HG02610 (cell line): ENCODE data around the gene ADPRHL1.
A peak's percentile ranks its signal among the peaks of the same experiment; 100 is the strongest.
"Not testable (repeated sequence)": the region's sequence is repeated elsewhere in the genome, so short reads cannot be mapped to it uniquely, and the experiment has no call there.

Experiments used
- ATAC-seq: cut with Tn5 transposase; IDR thresholded peaks from one replicate; pipeline ENCODE4 v1.9.1; 2021; ENCODE audit warnings: mild to moderate bottlenecking, moderate library complexity; ENCODE audit not compliant: unreplicated experiment

ADPRHL1 gene

GRCh38 chr13:113373811-113374485 is 79.3 kb downstream of the ADPRHL1 start:
- ATAC-seq: no peak

- not testable (repeated sequence) for ATAC-seq
Measured at GRCh38 chr13:113371701-113372100, 81.6 kb downstream of the ADPRHL1 start.

GRCh38 chr13:113371061-113371460 is 82.2 kb downstream of the ADPRHL1 start:
- ATAC-seq: no peak

DNA sequence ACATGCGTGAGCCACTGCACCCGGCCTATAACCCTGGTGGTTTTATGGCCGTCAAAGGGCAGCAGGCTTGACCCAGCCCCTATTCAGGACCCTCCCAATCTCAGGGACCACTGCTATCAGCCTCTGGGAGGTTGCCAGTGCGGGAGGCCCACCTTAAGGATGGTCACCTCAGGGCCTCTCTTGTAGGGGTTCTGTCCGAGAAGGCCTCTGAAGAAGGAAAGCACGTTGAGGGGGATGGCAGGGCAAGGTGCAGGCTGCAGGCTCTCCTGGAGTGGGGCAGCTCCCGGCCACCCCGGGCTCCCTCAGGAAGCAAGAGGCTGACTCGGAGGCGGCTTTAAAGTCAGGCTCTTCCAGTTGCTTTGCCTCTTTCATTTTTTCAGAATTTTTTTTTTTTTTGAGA is 83.4 kb downstream of the ADPRHL1 start:
- ATAC-seq: no peak

GRCh38 chr13:113369189-113369588 is 84.1 kb downstream of the ADPRHL1 start:
- no peak for ATAC-seq

DNA sequence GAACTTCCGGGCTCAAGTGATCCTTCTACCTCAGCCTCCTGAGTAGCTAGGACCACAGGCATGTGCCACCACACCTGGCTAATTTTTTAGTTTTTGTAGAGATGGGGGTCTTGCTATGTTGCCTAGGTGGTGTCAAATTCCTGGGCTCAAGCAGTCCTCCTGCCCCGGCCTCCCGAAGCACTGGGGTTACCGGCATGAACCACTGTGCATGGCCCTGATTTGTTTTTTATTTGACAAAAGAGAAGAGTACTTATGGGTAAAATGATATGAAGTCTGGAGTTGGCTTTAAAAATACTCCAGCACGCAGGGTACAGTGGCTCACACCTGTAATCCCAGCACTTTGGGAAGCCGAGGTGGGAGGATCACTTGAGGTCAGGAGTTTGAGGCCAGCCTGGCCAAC is 84.9 kb downstream of the ADPRHL1 start:
- ATAC-seq: not testable (repeated sequence)

GRCh38 chr13:113367771-113368170 is 85.5 kb downstream of the ADPRHL1 start:
- ATAC-seq: no peak

DNA sequence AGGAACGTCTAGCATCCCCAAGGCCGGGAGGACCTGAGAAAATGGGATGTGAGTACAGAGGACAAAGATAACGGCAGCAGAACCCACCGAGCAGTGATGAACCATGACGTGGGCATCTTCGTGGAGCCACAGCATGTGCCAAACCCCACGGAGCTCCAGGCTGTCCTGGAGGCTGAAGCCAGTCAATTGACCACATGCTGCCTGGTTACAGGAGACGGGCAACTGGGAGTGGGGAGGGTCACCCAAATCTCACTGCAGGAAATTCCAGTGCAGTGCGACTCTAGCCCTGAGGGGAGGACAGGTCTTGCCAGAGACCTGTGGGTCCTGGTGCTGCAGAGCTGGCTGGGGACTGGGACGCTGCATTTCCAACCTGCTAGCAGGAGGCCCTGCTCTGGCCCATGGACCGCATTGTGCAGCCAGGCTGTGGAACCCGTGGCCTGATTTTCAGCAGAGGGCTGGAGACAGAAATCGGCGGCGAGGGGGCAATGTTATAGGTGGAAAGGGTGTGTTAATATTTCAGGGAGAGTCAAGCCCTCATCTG is 86.2 kb downstream of the ADPRHL1 start:
- ATAC-seq: no peak

- no peak for ATAC-seq
Measured at GRCh38 chr13:113365971-113366588, 87.2 kb downstream of the ADPRHL1 start.

DNA sequence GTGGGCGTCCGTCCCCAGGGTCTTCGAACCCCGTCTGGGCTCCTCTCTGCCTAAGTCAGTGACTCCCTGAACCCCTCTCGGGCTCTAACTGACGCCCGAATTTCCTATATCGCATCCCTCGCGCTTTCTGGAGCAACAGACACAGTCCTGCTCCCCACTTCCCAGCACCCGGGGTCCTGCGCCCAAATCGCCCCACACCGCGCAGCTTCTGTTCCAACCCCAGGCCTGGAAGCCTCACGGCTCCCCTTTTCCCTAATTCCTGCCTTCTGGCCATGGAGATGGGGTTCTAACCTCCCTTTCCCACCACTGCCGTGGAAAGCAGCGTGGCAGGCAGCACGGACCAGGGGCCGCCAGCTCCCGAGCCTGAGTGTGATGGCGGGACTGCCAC is 87.7 kb downstream of the ADPRHL1 start:
- ATAC-seq: no peak

GRCh38 chr13:113364901-113365582 is 88.2 kb downstream of the ADPRHL1 start:
- no peak for ATAC-seq

DNA sequence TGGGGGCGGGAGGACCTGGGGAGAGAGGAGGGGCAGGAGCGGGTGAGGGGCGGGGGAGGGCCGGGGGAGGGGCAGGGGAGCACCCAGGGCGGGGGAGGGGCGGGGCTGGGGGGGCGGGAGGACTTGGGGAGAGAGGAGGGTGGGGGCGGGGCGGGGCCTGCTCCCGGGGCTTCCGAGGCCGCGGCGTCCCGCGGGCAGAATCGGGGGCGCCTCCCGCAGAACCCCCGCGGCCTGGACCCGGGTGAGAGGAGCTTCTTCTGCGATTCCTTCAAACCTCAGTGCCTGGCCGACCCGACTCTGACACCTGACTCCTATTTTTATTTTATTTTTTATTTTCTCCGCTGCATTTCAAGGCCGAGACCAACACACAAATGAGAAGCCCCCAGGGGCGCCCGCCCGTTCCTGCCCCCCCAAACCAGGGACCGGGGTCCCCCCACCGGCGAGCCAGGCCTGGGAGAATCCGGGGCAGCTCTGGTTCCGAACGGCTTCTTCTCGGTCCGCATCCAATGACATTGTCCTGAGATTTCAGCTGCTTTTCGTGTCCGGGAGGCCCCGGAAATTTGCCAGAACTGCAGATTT is 88.9 kb downstream of the ADPRHL1 start:
- no peak for ATAC-seq

GRCh38 chr13:113361406-113361805 is 91.9 kb downstream of the ADPRHL1 start:
- peak; percentile 61 for ATAC-seq

- no peak for ATAC-seq
Measured at GRCh38 chr13:113360446-113360845, 92.8 kb downstream of the ADPRHL1 start.

DNA sequence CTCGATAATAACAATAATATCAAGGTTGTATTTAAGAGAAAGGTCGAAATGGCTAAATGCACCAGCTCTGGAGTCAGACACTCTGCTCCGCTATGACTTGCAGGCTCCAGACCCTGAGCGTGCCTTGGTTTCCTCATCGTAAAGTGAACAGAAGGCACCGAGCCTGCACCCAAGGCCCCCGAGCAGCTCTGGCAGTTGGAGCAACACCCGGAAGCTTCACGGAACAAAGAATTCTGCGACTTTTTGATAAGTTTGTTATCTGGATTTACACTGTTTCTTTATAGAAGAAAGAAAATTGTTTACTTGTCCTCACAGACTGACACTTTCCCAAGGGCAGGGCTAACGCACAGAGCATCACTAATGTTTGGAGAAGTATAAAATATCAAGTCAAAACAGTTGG is 93.7 kb downstream of the ADPRHL1 start:
- ATAC-seq: no peak

- ATAC-seq: no peak
Measured at GRCh38 chr13:113358653-113359190, 94.6 kb downstream of the ADPRHL1 start.

DNA sequence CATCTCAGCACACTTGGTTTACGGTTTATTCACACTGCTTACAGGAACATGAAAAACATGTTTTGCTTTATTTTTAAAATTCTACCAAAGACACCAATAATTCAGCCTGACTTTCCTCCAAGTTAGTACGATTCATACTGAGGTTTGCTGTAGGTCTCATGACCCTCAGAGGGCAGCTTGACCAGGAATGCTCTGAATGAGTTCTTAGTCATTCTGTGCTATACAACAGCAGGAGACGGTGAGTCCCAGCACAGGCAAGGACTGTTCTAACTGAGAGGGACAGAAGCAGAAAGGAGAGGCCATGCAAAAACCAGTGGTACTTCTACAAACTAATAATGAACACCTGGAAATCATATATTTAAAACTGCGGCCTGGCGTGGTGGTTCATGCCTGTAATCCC is 95.8 kb downstream of the ADPRHL1 start:
- no peak for ATAC-seq

DNA sequence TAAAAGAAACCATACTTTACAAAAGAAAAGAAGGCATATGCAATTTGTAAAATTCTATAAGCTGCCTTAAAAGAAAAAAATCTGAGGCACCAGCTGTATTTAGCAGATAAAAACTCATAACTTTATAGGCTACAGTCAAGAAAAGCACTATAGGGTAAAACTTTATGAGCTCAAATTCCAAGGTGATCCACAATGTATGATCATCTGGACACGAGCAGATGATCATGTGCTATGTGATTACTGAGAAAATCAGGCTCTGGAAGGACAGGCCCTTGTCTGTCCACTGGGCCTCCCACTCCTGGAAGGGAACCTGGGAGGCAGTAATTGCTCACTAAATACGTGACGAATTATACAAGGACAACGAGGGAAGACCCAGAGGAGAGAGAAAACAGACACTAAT is 96.7 kb downstream of the ADPRHL1 start:
- no peak for ATAC-seq

DNA sequence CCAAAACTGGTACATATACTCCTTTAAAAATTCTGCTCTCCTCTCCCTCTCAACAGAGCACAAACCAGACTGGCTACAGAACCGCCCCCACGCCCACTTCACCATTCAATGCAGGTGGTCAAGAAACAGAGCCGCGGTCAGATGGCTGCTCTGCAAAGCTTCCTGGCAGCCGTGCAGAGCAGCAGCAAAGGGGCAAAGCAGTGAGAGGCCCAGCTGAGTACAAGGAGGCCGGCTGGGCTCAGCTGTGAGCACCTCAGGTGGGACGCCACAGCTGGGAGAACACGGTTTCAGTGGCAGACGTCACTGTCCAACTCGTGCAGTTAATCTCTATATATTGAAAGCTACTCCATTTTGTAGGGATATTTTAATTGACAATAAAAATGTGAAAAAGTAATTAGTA is 97.7 kb downstream of the ADPRHL1 start:
- no peak for ATAC-seq

DNA sequence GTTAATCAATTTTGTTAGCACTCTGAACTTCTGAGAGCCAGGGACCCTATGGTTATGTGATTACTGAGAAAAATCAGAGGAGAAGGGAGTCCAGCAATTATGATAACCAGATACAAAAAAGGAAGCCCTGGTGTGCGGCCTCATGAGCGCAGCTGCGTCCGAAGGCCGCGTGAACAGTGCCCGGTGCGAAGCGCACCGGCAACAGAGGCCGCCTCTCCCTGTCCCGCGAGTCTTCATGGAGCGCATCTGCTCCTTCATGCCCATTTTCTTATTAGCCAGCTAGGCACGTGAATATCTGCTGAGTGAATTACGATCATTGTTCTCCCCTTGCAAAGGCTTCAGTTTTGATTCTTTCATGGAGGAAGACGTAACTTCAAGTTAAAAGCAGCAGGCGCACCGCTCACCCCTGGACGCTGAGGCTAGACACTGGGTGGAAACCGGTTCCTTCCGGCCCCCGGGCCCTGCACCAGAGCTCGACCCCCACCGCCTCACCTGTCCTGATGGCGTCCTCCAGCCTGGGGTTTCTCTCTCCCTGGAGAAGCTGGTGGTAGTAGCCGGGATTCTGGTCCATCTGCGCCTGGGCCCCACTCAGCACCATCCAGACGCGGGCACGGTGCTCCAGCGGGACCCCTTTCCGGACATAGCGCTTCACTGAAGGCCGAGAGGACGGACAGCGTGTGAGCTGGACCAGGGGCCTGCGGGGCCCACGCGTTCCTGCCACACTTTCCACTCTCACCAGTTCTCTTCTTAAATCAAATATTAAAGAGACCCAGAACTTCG is 98.3 kb downstream of the ADPRHL1 start:
- ATAC-seq: no peak

DNA sequence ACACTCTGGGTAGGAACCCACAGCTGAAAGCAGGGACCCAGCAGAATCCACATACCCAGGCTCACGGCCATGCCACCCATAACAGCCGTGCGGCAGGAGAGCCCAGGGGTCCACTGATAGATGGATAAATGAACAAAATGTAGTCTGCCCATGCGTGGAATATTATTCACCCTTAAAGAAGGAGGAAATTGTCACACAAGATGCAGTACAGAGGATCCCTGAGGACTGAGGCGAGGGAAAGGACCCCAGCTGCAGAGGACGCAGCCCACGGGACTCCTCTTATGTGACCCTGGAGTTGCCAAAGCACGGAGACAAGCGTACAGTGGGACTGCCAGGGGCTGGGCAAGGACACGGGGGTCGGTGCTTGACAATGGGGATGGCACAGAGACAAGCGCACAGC is 100.0 kb downstream of the ADPRHL1 start:
- no peak for ATAC-seq
